Measurements from ENCODE around the gene ATP11A.

ATP11A gene

GRCh38 chr13:112931028-112931934 lies 241.4 kb downstream of the ATP11A start:
- DNase-seq (ENCODE audit: low spot score), result no peak

- no peak for DNase-seq (ENCODE audit: low spot score)
Measured at GRCh38 chr13:112932971-112933370, 243.1 kb downstream of the ATP11A start.

DNA sequence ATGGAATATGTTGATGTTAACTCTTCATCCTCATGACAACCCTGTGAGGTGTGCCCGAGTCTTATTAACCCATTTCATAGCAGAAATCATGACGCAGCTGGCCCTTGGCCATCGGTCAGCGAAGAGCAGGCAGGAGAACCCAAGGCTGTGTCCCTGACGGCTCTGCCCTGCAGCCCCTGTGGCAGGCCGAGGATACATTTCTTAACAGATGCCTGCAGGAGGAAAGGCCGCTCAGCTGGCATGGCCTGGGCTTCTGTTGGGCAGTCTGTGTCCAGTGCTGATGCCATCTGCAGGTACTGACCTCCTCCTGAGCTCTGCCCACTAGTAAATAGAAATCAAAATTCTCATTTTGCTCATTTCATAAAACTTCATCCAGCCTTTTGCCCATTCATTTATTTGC lies 243.8 kb downstream of the ATP11A start:
- DNase-seq (ENCODE audit: low spot score), result no peak

DNA sequence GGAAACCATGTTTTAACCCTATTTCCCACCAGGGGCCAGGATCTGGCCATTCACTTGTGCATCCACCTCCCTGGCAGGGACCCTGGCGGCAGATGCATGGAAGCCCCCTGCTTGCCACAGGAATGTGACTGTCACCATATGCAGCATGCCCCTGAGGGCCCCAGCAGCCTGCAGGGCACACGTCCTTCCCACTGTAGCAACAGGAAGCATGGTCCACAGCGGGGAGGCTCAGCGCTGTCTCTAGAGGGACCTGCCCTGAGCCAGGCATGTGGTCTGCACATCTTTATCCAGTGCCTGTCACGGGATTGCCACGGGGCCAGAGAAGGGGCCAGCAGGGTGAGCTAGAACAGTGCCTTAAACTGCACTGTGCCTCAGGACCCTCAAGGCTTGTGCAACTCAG lies 244.2 kb downstream of the ATP11A start:
- DNase-seq (ENCODE audit: low spot score), result no peak

Measured in Ammon's horn (tissue), 1 donor.